Activated naive CD8-positive, alpha-beta T cell treated with anti-CD3 and anti-CD28 coated beads, Interleukin-2, amount 50 U/mL, for 16 hours (primary cell): Measurements from ENCODE around the gene SIK1.
"Not testable (repeated sequence)": the region's sequence is repeated elsewhere in the genome, so short reads cannot be mapped to it uniquely, and the experiment has no call there.

Source experiments
- DNase-seq: peaks from one replicate; pipeline ENCODE4 v3.0.0-alpha.2; 2020; ENCODE audit warnings: low read depth, low spot score

SIK1 gene

GRCh38 chr21:43397439-43397808 is 29.5 kb downstream of the SIK1 start:
- not testable (repeated sequence) for DNase-seq

GRCh38 chr21:43396788-43397438 is 30.0 kb downstream of the SIK1 start:
- DNase-seq, result not testable (repeated sequence)

GRCh38 chr21:43383351-43383750 is 43.6 kb downstream of the SIK1 start:
- not testable (repeated sequence) for DNase-seq

GRCh38 chr21:43382902-43383301 is 44.0 kb downstream of the SIK1 start:
- DNase-seq, result not testable (repeated sequence)

GRCh38 chr21:43380852-43381533 is 45.9 kb downstream of the SIK1 start:
- DNase-seq, result not testable (repeated sequence)

- not testable (repeated sequence) for DNase-seq
Observed at GRCh38 chr21:43380337-43380736, 46.6 kb downstream of the SIK1 start.

- not testable (repeated sequence) for DNase-seq
Observed at GRCh38 chr21:43379626-43380122, 47.3 kb downstream of the SIK1 start.

GRCh38 chr21:43376478-43376882 is 50.5 kb downstream of the SIK1 start:
- no peak for DNase-seq

- DNase-seq, result no peak
Observed at GRCh38 chr21:43375837-43376477, 51.0 kb downstream of the SIK1 start.

GRCh38 chr21:43375006-43375836 is 51.7 kb downstream of the SIK1 start:
- DNase-seq, result no peak

- no peak for DNase-seq
Observed at GRCh38 chr21:43374228-43374885, 52.6 kb downstream of the SIK1 start.

- no peak for DNase-seq
Observed at GRCh38 chr21:43373362-43374227, 53.3 kb downstream of the SIK1 start.

- no peak for DNase-seq
Observed at GRCh38 chr21:43372663-43373361, 54.1 kb downstream of the SIK1 start.

GRCh38 chr21:43371786-43372185 is 55.1 kb downstream of the SIK1 start:
- DNase-seq, result no peak

- DNase-seq, result no peak
Observed at GRCh38 chr21:43370888-43371570, 55.9 kb downstream of the SIK1 start.

GRCh38 chr21:43370091-43370658 is 56.8 kb downstream of the SIK1 start:
- DNase-seq, result no peak

- DNase-seq, result no peak
Observed at GRCh38 chr21:43369596-43370090, 57.3 kb downstream of the SIK1 start.

GRCh38 chr21:43369124-43369523 is 57.8 kb downstream of the SIK1 start:
- no peak for DNase-seq
